Measurements from ENCODE around the gene KRT20. TPM values are rescaled to one million over a fixed set of nuclear protein-coding genes. Genes with fewer than 3 reads are reported as not detected.

Gene KRT20
- total and polyA plus RNA-seq, 9 of the 15 experiments (the other 6 are each of a cell fraction or from before 2014, with no cell fraction given) = 0.44 TPM; not detected in 8

DNA sequence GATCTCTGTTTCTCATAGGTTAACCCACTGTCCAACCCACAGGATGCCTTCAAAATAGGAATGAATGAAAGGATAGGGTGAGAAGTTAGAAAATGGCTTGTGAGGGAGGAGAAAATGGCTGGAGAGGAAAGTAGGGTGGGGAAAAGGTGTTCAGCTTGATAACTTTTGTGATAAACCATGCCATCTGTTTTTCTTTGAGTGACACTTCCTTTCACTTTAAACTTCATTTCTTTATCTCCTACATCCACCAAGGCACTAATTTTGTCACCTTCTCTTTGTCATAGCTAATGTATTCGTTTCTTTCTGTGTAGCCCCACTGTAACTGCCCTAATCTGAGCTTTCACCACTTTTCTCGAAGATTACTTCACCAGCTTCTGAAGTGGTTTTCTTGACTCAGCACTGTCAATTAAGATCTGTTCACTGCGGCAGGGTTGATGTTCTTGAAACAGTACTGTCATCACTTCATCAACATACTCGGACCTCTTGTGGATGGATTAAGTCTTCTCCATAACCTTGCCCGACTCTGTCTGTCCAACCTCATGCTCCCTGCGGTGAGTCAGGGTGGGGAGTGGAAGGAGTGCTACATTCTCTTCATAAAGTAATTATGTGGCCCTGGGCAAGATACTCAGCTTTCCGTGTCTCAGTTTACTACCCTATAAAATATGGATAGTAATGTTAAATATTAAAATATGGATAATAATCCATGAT is 57.1 kb downstream of the KRT20 start (continued):
- TF ChIP-seq ZNF512 (tag; IDR thresholded peaks at IDR 0.05) = no peak
- TF ChIP-seq ZNF311 (CRISPR knock-in tag; IDR thresholded peaks at IDR 0.05) = no peak; the same call in 1 of the 2 replicates
- TF ChIP-seq, protein P1, sequence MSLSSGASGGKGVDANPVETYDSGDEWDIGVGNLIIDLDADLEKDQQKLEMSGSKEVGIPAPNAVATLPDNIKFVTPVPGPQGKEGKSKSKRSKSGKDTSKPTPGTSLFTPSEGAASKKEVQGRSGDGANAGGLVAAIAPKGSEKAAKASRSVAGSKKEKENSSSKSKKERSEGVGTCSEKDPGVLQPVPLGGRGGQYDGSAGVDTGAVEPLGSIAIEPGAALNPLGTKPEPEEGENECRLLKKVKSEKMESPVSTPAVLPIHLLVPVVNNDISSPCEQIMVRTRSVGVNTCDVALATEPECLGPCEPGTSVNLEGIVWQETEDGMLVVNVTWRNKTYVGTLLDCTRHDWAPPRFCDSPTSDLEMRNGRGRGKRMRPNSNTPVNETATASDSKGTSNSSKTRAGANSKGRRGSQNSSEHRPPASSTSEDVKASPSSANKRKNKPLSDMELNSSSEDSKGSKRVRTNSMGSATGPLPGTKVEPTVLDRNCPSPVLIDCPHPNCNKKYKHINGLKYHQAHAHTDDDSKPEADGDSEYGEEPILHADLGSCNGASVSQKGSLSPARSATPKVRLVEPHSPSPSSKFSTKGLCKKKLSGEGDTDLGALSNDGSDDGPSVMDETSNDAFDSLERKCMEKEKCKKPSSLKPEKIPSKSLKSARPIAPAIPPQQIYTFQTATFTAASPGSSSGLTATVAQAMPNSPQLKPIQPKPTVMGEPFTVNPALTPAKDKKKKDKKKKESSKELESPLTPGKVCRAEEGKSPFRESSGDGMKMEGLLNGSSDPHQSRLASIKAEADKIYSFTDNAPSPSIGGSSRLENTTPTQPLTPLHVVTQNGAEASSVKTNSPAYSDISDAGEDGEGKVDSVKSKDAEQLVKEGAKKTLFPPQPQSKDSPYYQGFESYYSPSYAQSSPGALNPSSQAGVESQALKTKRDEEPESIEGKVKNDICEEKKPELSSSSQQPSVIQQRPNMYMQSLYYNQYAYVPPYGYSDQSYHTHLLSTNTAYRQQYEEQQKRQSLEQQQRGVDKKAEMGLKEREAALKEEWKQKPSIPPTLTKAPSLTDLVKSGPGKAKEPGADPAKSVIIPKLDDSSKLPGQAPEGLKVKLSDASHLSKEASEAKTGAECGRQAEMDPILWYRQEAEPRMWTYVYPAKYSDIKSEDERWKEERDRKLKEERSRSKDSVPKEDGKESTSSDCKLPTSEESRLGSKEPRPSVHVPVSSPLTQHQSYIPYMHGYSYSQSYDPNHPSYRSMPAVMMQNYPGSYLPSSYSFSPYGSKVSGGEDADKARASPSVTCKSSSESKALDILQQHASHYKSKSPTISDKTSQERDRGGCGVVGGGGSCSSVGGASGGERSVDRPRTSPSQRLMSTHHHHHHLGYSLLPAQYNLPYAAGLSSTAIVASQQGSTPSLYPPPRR (CRISPR knock-in tag; IDR thresholded peaks at IDR 0.05; ENCODE audit: borderline replicate concordance) = peak; percentile 70; the same call in 1 of the 2 replicates
- TF ChIP-seq NBN (IDR thresholded peaks at IDR 0.05; ENCODE audit: low read depth) = peak; percentile 97
- TF ChIP-seq, protein P2, sequence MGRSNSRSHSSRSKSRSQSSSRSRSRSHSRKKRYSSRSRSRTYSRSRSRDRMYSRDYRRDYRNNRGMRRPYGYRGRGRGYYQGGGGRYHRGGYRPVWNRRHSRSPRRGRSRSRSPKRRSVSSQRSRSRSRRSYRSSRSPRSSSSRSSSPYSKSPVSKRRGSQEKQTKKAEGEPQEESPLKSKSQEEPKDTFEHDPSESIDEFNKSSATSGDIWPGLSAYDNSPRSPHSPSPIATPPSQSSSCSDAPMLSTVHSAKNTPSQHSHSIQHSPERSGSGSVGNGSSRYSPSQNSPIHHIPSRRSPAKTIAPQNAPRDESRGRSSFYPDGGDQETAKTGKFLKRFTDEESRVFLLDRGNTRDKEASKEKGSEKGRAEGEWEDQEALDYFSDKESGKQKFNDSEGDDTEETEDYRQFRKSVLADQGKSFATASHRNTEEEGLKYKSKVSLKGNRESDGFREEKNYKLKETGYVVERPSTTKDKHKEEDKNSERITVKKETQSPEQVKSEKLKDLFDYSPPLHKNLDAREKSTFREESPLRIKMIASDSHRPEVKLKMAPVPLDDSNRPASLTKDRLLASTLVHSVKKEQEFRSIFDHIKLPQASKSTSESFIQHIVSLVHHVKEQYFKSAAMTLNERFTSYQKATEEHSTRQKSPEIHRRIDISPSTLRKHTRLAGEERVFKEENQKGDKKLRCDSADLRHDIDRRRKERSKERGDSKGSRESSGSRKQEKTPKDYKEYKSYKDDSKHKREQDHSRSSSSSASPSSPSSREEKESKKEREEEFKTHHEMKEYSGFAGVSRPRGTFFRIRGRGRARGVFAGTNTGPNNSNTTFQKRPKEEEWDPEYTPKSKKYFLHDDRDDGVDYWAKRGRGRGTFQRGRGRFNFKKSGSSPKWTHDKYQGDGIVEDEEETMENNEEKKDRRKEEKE (IDR thresholded peaks at IDR 0.05; ENCODE audit: borderline replicate concordance in 1 of 2, control insufficient read depth in 1 of 2, low read depth in 2 of 2, low read length in 1 of 2) = peak in 1 of 2 experiments; percentile 91; a peak in 2 of 4 replicates
- TF ChIP-seq DPF2 (IDR thresholded peaks at IDR 0.05) = peak; percentile 98
- peak; percentile 80 for TF ChIP-seq L3MBTL2 (IDR thresholded peaks at IDR 0.05)
- TF ChIP-seq TBL1XR1 (IDR thresholded peaks at IDR 0.05; ENCODE audit: low read length in 2 of 2) = peak in 1 of 2 experiments; percentile 66; a peak in 1 of 4 replicates
- no peak for TF ChIP-seq NR2C1 (IDR thresholded peaks at IDR 0.05)
- peak; percentile 46; the same call in 1 of the 2 replicates for TF ChIP-seq NR2C1 (tag; IDR thresholded peaks at IDR 0.05)
- no peak for TF ChIP-seq GTF3C2 (IDR thresholded peaks at IDR 0.05; ENCODE audit: borderline replicate concordance, extremely low read depth, insufficient read length)
- no peak for TF ChIP-seq RBM15 (IDR thresholded peaks at IDR 0.05; ENCODE audit: insufficient read depth, low read length)
- peak; percentile 96 for TF ChIP-seq CEBPB (tag; IDR thresholded peaks at IDR 0.05)
- TF ChIP-seq MAFG (tag; conservative IDR thresholded peaks at IDR 0.05) = peak; percentile 88
